ENCODE measurements around the gene PVALEF. TPM values are rescaled to one million over a fixed set of nuclear protein-coding genes. Genes with fewer than 3 reads are reported as not detected.

The PVALEF gene
- total RNA-seq, 1 experiment from 2014 or later = not detected

GRCh38 chr17:81228834-81229665, 63.7 kb downstream of the PVALEF start:
- Histone ChIP-seq H2BK12ac (ENCODE audit: insufficient read length, low read depth, low read length) (no peak overlapping the region), H2BK15ac (ENCODE audit: low read depth, low read length) (no peak overlapping the region), H3K27ac (ENCODE audit: insufficient read length, low read depth, low read length) (no peak overlapping the region), H4K5ac (ENCODE audit: insufficient read length, low read depth, low read length) (no peak overlapping the region), H2AK5ac (ENCODE audit: insufficient read length, low read length) (no peak overlapping the region), H3K18ac (ENCODE audit: insufficient read length, low read depth, low read length) (no peak overlapping the region), H3K79me2 (ENCODE audit: insufficient read depth, low read length) (no peaks in the 10 kb centered on the region), H3K4me1 (ENCODE audit: insufficient read depth, low read length) (no peaks in the 10 kb centered on the region), H2BK120ac (ENCODE audit: low read depth, low read length, poor library complexity, severe bottlenecking) (no peak overlapping the region), H3K14ac (ENCODE audit: insufficient read depth, low read length) (no peak overlapping the region), H3K23ac (ENCODE audit: insufficient read length, low read depth, low read length) (no peak overlapping the region), H3T11ph (ENCODE audit: low read length) (no peak overlapping the region), H3K9ac (ENCODE audit: extremely low read depth, insufficient read length, low read length) (no peak overlapping the region), H4K8ac (replicated peaks; ENCODE audit: insufficient read length, low read depth, low read length) (no peak overlapping the region), H2AFZ (ENCODE audit: low read length) (no peak overlapping the region), H3K9me3 (ENCODE audit: control insufficient read depth, low read depth, low read length) (no peaks in the 10 kb centered on the region), H3K56ac (ENCODE audit: insufficient read length, low read depth, low read length) (no peak overlapping the region), H3K27me3 (ENCODE audit: insufficient read depth, low read length) (no peaks in the 10 kb centered on the region), H3K23me2 (ENCODE audit: insufficient read length, low read depth, low read length, poor library complexity, severe bottlenecking) (no peaks in the 10 kb centered on the region), H4K20me1 (ENCODE audit: control insufficient read depth, insufficient read depth, insufficient read length) (peaks cover 2% of the 10 kb centered on the region), H2BK20ac (ENCODE audit: low read depth, low read length, poor library complexity, severe bottlenecking) (no peak overlapping the region), H4K91ac (ENCODE audit: insufficient read length, low read depth, low read length) (no peak overlapping the region), H3K4me2 (ENCODE audit: insufficient read depth, insufficient read length, low read length) (no peak overlapping the region), H3K4ac (ENCODE audit: low read depth, low read length) (no peak overlapping the region), H2BK5ac (ENCODE audit: insufficient read length, low read length) (no peak overlapping the region), H3K79me1 (ENCODE audit: insufficient read depth, low read depth, low read length, poor library complexity, severe bottlenecking) (no peaks in the 10 kb centered on the region)
- H3K36me3 Mint-ChIP-seq (ENCODE audit: insufficient read depth in 1 of 3, low read depth in 3 of 3) = peaks cover 8 to 18% (median 14%) of the 10 kb centered on the region in 3 experiments; a peak in 6 of 7 replicates
- no peaks in the 10 kb centered on the region; a peak in 1 of 5 replicates for H3K9me3 Mint-ChIP-seq
- no CpG with 5 or more reads among the region's 32 CpGs for WGBS (ENCODE audit: extremely low coverage, insufficient read length, low lambda C conversion rate)
- H3K27me3 Mint-ChIP-seq (ENCODE audit: low read depth) = peaks cover 12% of the 10 kb centered on the region
- H3K4me1 Mint-ChIP-seq = no peaks in the 10 kb centered on the region
- H3K27ac Mint-ChIP-seq = no peak overlapping the region
- no peak for TF ChIP-seq CTCF (conservative IDR thresholded peaks at IDR 0.05)
- no peak for DNase-seq
- no peak overlapping the region for H3K4me3 Mint-ChIP-seq

Data from H9 (cell line).